Trophoblast cell (in vitro differentiated cells and primary cell): ENCODE results near the gene PET100.

Experiments used
- DNase-seq, 2 donors: peaks; one replicate each; pipeline ENCODE4 v3.0.0-alpha.2; 2016
- H2AFZ ChIP-seq: 2 replicates; pipeline ENCODE4 v1.6.1; 2013; ENCODE audit warnings: low read length, moderate library complexity, mild to moderate bottlenecking; ENCODE audit not compliant: insufficient read depth, poor library complexity
- H2AK5ac ChIP-seq: 2 replicates; pipeline ENCODE4 v1.6.1; 2013; ENCODE audit warnings: mild to moderate bottlenecking, low read length
- H2BK120ac ChIP-seq: 2 replicates; pipeline ENCODE4 v1.6.1; 2013; ENCODE audit warnings: low read length, mild to moderate bottlenecking, moderate library complexity; ENCODE audit not compliant: insufficient read depth, poor library complexity
- H2BK12ac ChIP-seq: 2 replicates; pipeline ENCODE4 v1.6.1; 2013; ENCODE audit warnings: mild to moderate bottlenecking, low read length, moderate library complexity
- H2BK5ac ChIP-seq: 2 replicates; pipeline ENCODE4 v1.6.1; 2013; ENCODE audit warnings: low read length, low read depth, moderate library complexity, mild to moderate bottlenecking; ENCODE audit not compliant: poor library complexity
- H3K14ac ChIP-seq: 2 replicates; pipeline ENCODE4 v1.6.1; 2013; ENCODE audit warnings: mild to moderate bottlenecking, low read length
- H3K18ac ChIP-seq: 2 replicates; pipeline ENCODE4 v1.6.1; 2013; ENCODE audit warnings: mild to moderate bottlenecking, low read length
- H3K23ac ChIP-seq: 2 replicates; pipeline ENCODE4 v1.6.1; 2013; ENCODE audit warnings: low read length
- H3K27ac ChIP-seq: 2 replicates; pipeline ENCODE4 v1.5.1; 2013; ENCODE audit warnings: low read depth, mild to moderate bottlenecking, inconsistent platforms, low read length, moderate library complexity
- H3K27me3 ChIP-seq: 2 replicates; pipeline ENCODE4 v1.6.1; 2013; ENCODE audit warnings: inconsistent platforms, mild to moderate bottlenecking, low read length, moderate library complexity; ENCODE audit not compliant: insufficient read depth
- H3K36me3 ChIP-seq, 2 experiments: 1 replicate in 1 of 2; 2 replicates in 1 of 2; pipeline ENCODE4 v1.6.1; 2013; ENCODE audit warnings: low read length in 2 of 2, mild to moderate bottlenecking in 2 of 2, moderate library complexity in 1 of 2; ENCODE audit not compliant: insufficient read depth in 2 of 2, control insufficient read depth in 1 of 2
- H3K4ac ChIP-seq: 2 replicates; pipeline ENCODE4 v1.6.1; 2013; ENCODE audit warnings: low read depth, mild to moderate bottlenecking, low read length, moderate library complexity
- H3K4me1 ChIP-seq, 2 experiments: 1 replicate in 1 of 2; 2 replicates in 1 of 2; pipeline ENCODE4 v1.6.1; 2013; ENCODE audit warnings: low read length in 2 of 2, mild to moderate bottlenecking in 2 of 2, moderate library complexity in 1 of 2; ENCODE audit not compliant: insufficient read depth in 2 of 2, control insufficient read depth in 1 of 2
- H3K4me2 ChIP-seq: 2 replicates; pipeline ENCODE4 v1.6.1; 2013; ENCODE audit warnings: inconsistent platforms, mild to moderate bottlenecking, low read length, moderate library complexity
- H3K4me3 ChIP-seq: 2 replicates; pipeline ENCODE4 v1.5.1; 2013; ENCODE audit warnings: mild to moderate bottlenecking, low read depth, low read length, inconsistent platforms
- H3K79me1 ChIP-seq: one replicate; pipeline ENCODE4 v1.6.1; 2013; ENCODE audit warnings: low read length
- H3K79me2 ChIP-seq: 2 replicates; pipeline ENCODE4 v1.6.1; 2013; ENCODE audit warnings: low read length, mild to moderate bottlenecking; ENCODE audit not compliant: control insufficient read depth, insufficient read depth, poor library complexity
- H3K9ac ChIP-seq: 2 replicates; pipeline ENCODE4 v1.6.1; 2013; ENCODE audit warnings: mild to moderate bottlenecking, low read length
- H3K9me3 ChIP-seq: 2 replicates; pipeline ENCODE4 v1.6.1; 2013; ENCODE audit warnings: low read depth, mild to moderate bottlenecking, control low read depth, inconsistent platforms, low read length; ENCODE audit not compliant: insufficient read depth
- H4K12ac ChIP-seq: 2 replicates; pipeline ENCODE4 v1.6.1; 2013; ENCODE audit warnings: low read depth, mild to moderate bottlenecking, low read length, moderate library complexity
- H4K8ac ChIP-seq: 2 replicates; pipeline ENCODE4 v1.6.1; 2013; ENCODE audit warnings: low read depth, mild to moderate bottlenecking, low read length, moderate library complexity
- H4K91ac ChIP-seq: one replicate; pipeline ENCODE4 v1.6.1; 2013; ENCODE audit warnings: low read depth, mild to moderate bottlenecking, low read length, moderate library complexity
- WGBS: extraction: QIAGEN DNeasy Blood & Tissue Kit; methylation state at CpG from one replicate; pipeline ENCODE4 v1.1.7; 2013; ENCODE audit warnings: missing lambda C conversion rate; ENCODE audit not compliant: insufficient read length, insufficient coverage; ENCODE audit errors: extremely low coverage; 5-methylcytosine and 5-hydroxymethylcytosine counted together

The PET100 gene

DNA sequence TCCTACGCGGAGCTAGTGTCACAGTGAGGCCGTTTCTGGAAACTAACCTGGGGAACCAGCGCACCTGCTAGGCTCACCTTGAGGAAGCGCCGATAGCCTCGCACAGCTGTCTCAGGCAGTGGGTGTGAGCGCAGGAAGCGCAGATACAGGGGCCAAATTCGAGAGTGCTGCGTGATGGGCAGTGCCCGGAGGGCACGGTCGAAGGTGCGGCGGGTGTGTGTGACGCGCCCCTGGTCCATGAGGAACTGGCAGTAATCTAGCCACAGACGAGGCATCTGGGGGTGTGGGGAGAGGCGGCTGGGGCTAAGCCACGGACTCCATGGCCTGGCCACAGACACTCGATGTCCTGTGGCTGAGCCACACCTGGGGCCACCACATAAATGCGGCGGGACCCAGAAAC, 2.4 kb upstream of the PET100 start:
- Histone ChIP-seq H2BK120ac (no peak overlapping the region), H4K8ac (no peak overlapping the region), H3K27me3 (no peaks in the 10 kb centered on the region), H4K91ac (no peak overlapping the region), H3K4ac (peak overlapping the region; percentile 71), H3K4me1 (peaks cover 11% of the 10 kb centered on the region in 2 experiments), H3K18ac (no peak overlapping the region), H2BK5ac (no peak overlapping the region), H3K9me3 (peaks cover 2% of the 10 kb centered on the region), H2BK12ac (no peak overlapping the region), H3K4me3 (no peak overlapping the region), H3K23ac (no peak overlapping the region), H2AFZ (no peak overlapping the region), H3K14ac (no peak overlapping the region), H3K36me3 (peaks cover 56 to 57% of the 10 kb centered on the region in 2 experiments), H3K4me2 (no peak overlapping the region), H3K27ac (no peak overlapping the region), H2AK5ac (no peak overlapping the region), H3K79me1 (peaks cover 2% of the 10 kb centered on the region), H4K12ac (no peak overlapping the region), H3K79me2 (peaks cover 21% of the 10 kb centered on the region), H3K9ac (no peak overlapping the region)
- WGBS: no CpG with 5 or more reads among the region's 24 CpGs
- DNase-seq: no peak

DNA sequence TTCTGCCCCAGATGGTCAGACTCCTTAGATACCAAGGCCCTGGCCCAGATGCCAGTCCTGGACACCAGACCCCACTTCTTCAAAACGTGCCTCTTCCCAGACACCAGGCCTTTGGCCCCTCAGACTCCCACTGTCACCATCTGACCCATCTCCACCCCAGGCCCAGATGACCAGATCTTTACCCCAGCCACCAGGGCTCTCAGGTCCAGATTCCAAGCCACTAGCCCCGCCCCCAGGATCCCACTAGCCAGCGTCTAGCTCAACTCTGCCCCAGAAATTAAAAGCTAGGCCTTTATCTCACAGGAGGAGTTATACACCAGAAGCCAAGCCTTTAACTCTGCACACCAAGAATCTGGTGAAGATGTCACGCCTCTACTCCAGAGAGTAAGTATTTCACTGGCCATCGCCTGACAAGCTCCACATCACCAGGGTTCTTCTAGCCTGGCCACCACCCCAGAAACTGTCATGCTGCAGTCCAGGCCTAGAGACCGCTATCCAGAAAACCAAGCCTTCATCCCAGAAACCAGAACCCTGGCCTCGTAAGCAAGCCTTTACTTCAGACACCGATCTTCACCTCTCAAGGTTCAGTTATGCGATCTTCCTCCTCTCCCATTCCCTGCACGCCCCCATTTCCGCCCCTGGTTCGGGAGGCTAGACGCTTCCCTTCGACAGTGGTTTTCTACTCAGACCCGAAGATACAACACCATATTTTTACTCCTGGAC, 843 bp upstream of the PET100 start:
- Histone ChIP-seq H3K9ac (peak overlapping the region; percentile 79), H3K36me3 (peaks cover 42 to 47% of the 10 kb centered on the region in 2 experiments), H2BK12ac (no peak overlapping the region), H4K12ac (peak overlapping the region; percentile 45), H2AK5ac (peak overlapping the region; percentile 18), H3K27me3 (no peaks in the 10 kb centered on the region), H3K18ac (peak overlapping the region; percentile 56), H3K27ac (no peak overlapping the region), H3K23ac (no peak overlapping the region), H3K79me2 (peaks cover 21% of the 10 kb centered on the region), H3K4me3 (peak overlapping the region; percentile 93), H4K8ac (peak overlapping the region; percentile 84), H2BK5ac (peak overlapping the region; percentile 12), H2AFZ (peak overlapping the region; percentile 55), H3K14ac (peak overlapping the region; percentile 59), H3K79me1 (peaks cover 2% of the 10 kb centered on the region), H3K4me1 (peaks cover 11% of the 10 kb centered on the region in 2 experiments), H4K91ac (peak overlapping the region; percentile 42), H3K4ac (peak overlapping the region; percentile 80), H2BK120ac (peak overlapping the region; percentile 4), H3K9me3 (peaks cover 4% of the 10 kb centered on the region), H3K4me2 (peak overlapping the region; percentile 83)
- no peak for DNase-seq
- no CpG with 5 or more reads among the region's 15 CpGs for WGBS

DNA sequence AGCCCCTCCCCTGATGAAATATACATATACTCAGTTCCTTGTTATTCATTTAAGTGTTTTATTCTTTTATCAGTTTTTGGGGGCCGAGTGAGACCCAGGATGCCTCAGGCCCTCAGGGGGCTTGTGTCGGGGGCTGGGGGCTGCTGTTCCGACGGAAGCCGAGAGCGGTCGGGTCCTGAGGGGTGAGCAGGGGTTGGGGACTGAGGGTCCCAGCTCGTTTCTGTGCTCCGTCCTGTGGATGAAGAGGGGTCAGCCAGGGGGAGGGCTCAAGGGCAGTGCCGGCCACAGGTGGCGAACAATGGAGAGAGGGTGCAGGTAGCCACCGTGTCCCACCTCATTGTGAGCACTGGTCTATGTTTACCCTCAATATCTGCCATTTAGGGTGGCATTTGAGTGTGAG, 2.0 kb downstream of the PET100 start:
- Histone ChIP-seq H3K27ac (no peak overlapping the region), H2BK12ac (no peak overlapping the region), H3K4me2 (no peak overlapping the region), H2BK5ac (no peak overlapping the region), H2AFZ (no peak overlapping the region), H3K9ac (no peak overlapping the region), H2BK120ac (no peak overlapping the region), H3K79me1 (peaks cover 2% of the 10 kb centered on the region), H4K91ac (no peak overlapping the region), H3K4ac (no peak overlapping the region), H3K27me3 (no peaks in the 10 kb centered on the region), H3K36me3 (peaks cover 19 to 24% of the 10 kb centered on the region in 2 experiments), H4K8ac (no peak overlapping the region), H2AK5ac (no peak overlapping the region), H3K23ac (no peak overlapping the region), H3K9me3 (peaks cover 7% of the 10 kb centered on the region), H3K18ac (no peak overlapping the region), H4K12ac (no peak overlapping the region), H3K79me2 (peaks cover 21% of the 10 kb centered on the region), H3K4me3 (no peak overlapping the region), H3K4me1 (peaks cover 12 to 14% of the 10 kb centered on the region in 2 experiments), H3K14ac (no peak overlapping the region)
- WGBS: no CpG with 5 or more reads among the region's 12 CpGs
- no peak for DNase-seq

DNA sequence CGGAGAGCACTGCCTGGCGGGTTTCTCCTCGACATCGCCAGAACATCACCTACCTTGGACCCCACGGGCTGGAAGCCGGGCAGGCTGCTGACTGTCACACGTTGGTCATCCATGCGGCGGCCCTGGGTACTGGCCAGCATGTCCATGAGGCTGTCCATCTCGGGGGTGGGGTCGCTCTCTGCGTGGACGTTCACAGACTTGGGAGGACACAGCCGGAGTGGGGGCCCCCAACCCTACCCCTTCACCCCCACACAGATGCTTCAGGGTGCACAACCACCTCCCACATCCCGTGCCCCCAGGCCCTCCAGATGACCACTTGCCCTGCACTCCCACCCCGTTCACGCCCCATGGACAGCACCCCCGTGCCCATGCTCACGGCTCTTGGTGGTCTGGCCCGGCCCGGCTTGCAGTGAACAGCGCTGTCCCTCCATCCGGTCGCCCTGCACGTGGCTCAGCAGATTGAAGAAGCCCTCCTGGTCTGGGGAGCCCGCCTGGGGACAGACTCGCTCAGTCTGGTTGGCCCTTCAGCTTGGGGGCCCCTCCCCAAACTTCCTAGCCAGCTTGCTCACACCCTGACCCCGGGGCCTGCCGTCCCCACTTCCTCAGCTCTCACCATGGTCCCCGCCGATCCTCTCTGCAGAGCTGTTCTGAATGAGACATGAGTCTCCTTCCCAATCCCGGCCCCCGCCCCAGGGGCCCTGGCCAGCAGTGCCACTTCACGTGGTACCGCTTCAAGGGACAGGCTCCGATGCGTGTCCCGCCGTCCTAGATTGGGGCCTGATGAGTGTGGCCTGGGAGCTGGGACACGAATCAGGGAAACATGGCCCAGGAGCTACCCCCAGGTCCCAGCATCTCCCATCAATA, 3.0 kb downstream of the PET100 start:
- peak overlapping the region; percentile 30 for H3K4me3 ChIP-seq
- no peak overlapping the region for H3K9ac ChIP-seq
- no peak overlapping the region for H4K91ac ChIP-seq
- no peak overlapping the region for H3K18ac ChIP-seq
- H3K36me3 ChIP-seq: peaks cover 10 to 17% of the 10 kb centered on the region in 2 experiments
- H4K12ac ChIP-seq: no peak overlapping the region
- H4K8ac ChIP-seq: no peak overlapping the region
- H3K9me3 ChIP-seq: peaks cover 7% of the 10 kb centered on the region
- no peak overlapping the region for H3K23ac ChIP-seq
- H3K27me3 ChIP-seq: no peaks in the 10 kb centered on the region
- peaks cover 8% of the 10 kb centered on the region for H3K79me1 ChIP-seq
- H3K4me2 ChIP-seq: no peak overlapping the region
- H3K4me1 ChIP-seq: peaks cover 14 to 20% of the 10 kb centered on the region in 2 experiments
- H3K4ac ChIP-seq: no peak overlapping the region
- H2BK12ac ChIP-seq: no peak overlapping the region
- H2AFZ ChIP-seq: no peak overlapping the region
- peaks cover 27% of the 10 kb centered on the region for H3K79me2 ChIP-seq
- no peak overlapping the region for H3K27ac ChIP-seq
- DNase-seq: no peak
- H2BK5ac ChIP-seq: no peak overlapping the region
- no CpG with 5 or more reads among the region's 40 CpGs for WGBS
- no peak overlapping the region for H2AK5ac ChIP-seq
- H2BK120ac ChIP-seq: no peak overlapping the region
- H3K14ac ChIP-seq: no peak overlapping the region
